Epithelial cell of umbilical artery (primary cell): Measurements from ENCODE around the gene ZNF343. TPM values are rescaled to one million over a fixed set of nuclear protein-coding genes. Genes with fewer than 3 reads are reported as not detected.

Experiments
- total RNA-seq: library from RNA; depleted of rRNA; stranded (reverse); fragments of >200 nt; gene quantifications from 2 replicates; pipeline ENCODE4 v1.2.3, GENCODE V29; 2014

Gene ZNF343
- 9.1 and 16.7 TPM in 2 replicates for total RNA-seq

DNA sequence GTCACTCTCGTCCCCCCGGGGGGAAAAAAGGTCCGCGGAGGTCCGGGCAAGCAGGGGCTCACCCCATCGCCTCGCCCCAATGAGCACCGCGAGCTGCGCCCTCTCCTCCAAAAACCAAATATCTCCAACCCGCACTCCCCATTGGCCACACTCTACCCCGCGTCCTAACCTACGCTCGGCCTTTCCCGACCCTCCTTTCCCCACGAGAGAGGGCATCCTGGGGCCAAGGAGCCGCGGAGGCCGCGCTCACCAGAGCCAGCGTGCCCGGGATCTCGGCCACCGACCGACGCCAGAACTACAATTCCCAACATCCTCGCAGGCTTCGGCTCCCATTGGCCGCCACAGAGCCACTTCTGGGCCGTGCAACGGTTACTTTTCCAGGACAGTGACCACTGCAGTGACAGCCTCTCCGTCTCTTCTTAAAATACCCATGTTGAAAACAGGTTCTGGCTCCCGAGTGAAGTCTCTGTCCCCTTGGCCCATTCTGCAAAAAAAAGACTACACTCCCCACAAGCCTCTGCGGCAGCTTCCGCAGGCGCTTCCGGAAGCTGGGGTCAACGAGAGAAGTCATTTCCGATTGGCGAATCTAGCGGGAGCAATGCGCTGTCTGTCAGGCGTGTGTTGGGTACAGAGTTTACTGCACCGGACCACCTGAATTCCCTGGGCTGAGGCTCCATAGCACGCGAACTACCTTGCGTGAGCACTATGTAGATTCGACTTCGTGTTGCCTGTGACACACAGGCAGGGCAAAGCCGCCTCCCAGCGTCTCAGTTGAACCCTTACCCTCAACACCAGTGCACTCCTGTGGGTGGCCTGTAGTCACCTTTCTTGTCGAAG, at the start of gene ZNF343:
TSS of gene ZNF343 (minus strand) at position 285 of the 837 bp plus-strand sequence. CDS start 15,020 bp downstream, outside the sequence.

DNA sequence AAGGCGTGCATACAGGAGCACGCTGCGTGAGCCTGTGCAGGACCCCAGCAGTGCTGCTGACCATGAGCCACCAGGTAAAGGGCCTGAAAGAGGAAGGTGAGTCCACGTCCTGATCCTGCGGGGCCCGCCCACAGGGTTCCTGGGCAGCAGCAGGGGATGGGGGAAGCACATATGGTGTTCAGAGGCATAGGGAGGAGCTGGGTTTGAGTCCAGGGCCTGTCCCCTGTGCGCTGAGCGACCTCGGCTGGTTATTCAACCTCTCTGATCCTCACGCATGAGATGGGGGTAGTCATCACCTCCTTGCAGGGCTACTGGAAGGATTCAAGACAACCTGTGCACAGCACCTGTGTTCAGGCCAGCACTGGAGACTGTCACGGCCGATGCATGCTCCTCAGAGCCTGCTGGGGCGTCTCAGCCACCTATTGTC, 27.9 kb upstream of the ZNF343 start, which contains the start of gene TMC2:
TSS of gene TMC2 (plus strand) at position 14 of the 427 bp plus-strand sequence. CDS start at position 63, 49 bp downstream.

DNA sequence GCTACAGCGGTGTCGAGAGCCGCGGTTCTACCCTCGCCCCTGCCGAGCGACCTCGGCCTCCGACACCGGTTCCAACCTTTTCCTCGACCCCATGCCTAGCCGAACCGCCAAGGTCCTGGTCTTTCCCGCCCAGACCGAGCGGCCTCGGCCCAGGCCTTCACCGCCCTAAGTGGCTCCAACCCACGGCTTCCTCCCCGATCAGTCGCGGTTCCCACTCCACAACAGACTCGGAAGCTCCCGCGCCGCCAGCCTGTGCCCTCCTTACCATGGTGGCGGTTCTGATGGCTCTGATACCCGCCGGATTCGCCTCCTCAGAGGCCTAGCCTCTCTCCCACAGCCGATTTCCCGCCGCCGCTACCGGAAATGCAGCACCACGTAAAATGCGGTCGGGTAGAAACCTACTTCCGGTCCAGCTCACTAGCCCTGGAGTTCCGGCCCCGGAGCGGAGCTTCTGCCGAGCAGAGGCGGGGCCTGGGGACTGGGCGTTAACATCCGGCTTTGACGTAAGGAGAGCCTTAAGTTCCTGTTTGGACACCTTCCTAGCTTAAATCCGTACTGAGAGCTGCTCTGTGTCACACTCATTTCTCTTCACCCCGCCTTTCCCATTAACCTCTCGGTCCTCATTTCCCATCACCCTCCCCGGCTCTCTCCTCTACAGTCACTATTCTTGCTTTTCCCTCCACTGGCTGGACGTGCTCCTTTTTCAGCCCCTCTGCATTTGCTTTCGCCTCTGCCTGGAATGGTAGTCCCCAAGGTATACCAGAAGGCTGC, 38.1 kb downstream of the ZNF343 start, which contains the start of gene SNRPB:
TSS of gene SNRPB (minus strand) at position 367 of the 771 bp plus-strand sequence. CDS start at position 268, 99 bp downstream.

Other genes with a start within 250 kb of the ZNF343 start
- not detected in 2 replicates for gene TGM3, start 212.9 kb downstream of the ZNF343 start, total RNA-seq
- not detected in 2 replicates for gene TGM6, start 128.0 kb downstream of the ZNF343 start, total RNA-seq
- gene SNRPB, start 38.1 kb downstream of the ZNF343 start, total RNA-seq, result 481 and 494 TPM in 2 replicates
- not detected in 2 replicates for gene TMC2, start 27.7 kb upstream of the ZNF343 start, total RNA-seq
- 234 and 264 TPM in 2 replicates for gene NOP56, start 143.7 kb upstream of the ZNF343 start, total RNA-seq
- 128 and 129 TPM in 2 replicates for gene IDH3B, start 155.3 kb upstream of the ZNF343 start, total RNA-seq
- 0.76 and 1.9 TPM in 2 replicates for gene EBF4, start 183.9 kb upstream of the ZNF343 start, total RNA-seq